Ascending aorta (tissue), 2 donors: Measurements from ENCODE around the gene NCOA6. TPM values are rescaled to one million over a fixed set of nuclear protein-coding genes. Genes with fewer than 3 reads are reported as not detected.

ENCODE experiments used
- DNase-seq, 2 donors: peaks; one replicate each; pipeline ENCODE4 v3.0.0-alpha.2; 2019; ENCODE audit warnings: low spot score in 2 of 2
- H3K27ac ChIP-seq, 2 donors: fragments of 200-600 bp; sonication (generic); one replicate each; pipeline ENCODE4 v1.5.1; 2016 to 2017; ENCODE audit warnings: mild to moderate bottlenecking in 1 of 2
- H3K27me3 ChIP-seq: fragments of 200-600 bp; sonication (generic); one replicate; pipeline ENCODE4 v1.5.1; 2017
- H3K36me3 ChIP-seq, 2 donors: fragments of 200-600 bp; sonication (generic); one replicate each; pipeline ENCODE4 v1.5.1; 2016
- H3K4me1 ChIP-seq, 2 donors: fragments of 200-600 bp; sonication (generic); one replicate each; pipeline ENCODE4 v1.5.1; 2016 to 2017; ENCODE audit warnings: mild to moderate bottlenecking in 1 of 2
- H3K4me3 ChIP-seq, 2 donors: fragments of 200-600 bp; sonication (generic); one replicate each; pipeline ENCODE4 v1.5.1; 2016 to 2017; ENCODE audit warnings: mild to moderate bottlenecking in 1 of 2
- H3K9me3 ChIP-seq, 2 donors: fragments of 200-600 bp; sonication (generic); one replicate each; pipeline ENCODE4 v1.5.1; 2016
- intact Hi-C: fragments of 100-400 bp; cut with DNase I; formaldehyde crosslinking; loops from one replicate; pipeline ENCODE4 v1.15.1; 2023
- total RNA-seq: library from RNA; depleted of rRNA; stranded (reverse); fragments of >200 nt; gene quantifications from one replicate; pipeline ENCODE4 v1.1.0, GENCODE V29; 2016
- TF ChIP-seq, protein P1 (sequence below), 3 experiments: fragments of 200-600 bp in 2 of 3; fragments of 450-650 bp in 1 of 3; sonication (generic) in 2 of 3; IDR thresholded peaks; one replicate each; pipeline ENCODE4 v1.5.1; 2016 to 2019; ENCODE audit warnings: antibody characterized with exemption in 3 of 3, mild to moderate bottlenecking in 1 of 3, moderate library complexity in 1 of 3

NCOA6 gene
- total RNA-seq, 1 donor from 2014 or later = 21.6 TPM

DNA sequence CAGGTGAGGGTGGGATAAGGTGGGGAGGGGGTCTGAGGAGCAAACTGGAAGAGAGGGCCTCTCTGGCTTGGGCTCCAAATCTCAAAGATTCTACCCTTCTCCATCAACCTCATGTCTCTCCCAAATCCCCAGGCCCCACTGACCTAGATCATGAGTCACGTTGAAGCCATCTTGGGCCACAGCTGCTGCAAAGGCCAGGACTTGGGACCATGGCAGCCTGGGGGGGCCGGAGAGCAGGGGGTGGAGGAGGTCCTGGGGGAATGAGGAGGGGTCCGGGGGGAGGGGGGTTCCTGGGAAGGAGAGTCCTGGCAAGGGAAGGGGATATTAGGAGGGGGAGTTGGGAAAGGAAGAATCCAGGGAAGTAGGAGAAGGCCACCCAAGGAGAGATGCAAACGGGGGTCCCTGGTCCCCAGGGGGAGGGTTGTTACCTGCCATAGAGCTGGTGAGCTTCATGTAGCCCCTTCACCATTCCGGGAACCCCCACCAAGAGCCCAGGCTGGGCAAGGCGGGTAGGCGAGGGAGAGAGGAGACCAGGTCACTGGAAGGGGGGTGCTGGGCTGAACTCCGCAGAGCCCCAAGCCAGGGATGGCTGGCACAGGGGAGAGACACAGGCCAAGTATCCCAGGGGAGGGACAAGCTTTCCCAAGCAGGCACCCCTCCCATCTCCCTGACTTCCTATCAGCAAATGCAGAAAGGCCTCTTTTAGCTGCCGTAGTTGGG lies 34.5 kb upstream of the NCOA6 start:
- intact Hi-C loops = no loop called here

DNA sequence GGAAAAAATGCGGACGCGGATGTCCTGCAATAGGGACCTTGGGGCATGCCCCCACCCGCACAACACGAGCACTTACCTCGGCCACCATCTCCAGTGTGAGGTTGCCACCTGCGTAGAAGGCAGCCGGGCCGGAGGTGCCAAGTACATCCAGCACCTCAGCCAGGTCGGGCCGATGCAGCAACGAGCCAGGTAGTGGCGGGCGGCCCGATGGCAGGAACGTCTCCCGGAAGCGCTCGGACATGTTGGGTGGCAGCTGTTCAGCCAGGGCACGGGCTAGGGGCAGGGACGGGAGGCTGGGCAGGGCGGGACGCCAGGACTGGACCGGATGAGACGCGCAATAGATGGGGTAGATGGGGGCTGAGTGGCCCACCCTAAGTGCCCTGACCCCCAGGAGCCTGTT lies 33.9 kb upstream of the NCOA6 start:
- Histone ChIP-seq H3K27me3 (no peaks in the 10 kb centered on the region), H3K4me1 (no peaks in the 10 kb centered on the region), H3K36me3 (peaks cover 44 to 70% of the 10 kb centered on the region in 2 donors), H3K9me3 (no peaks in the 10 kb centered on the region), H3K4me3 (no peak overlapping the region), H3K27ac (no peak overlapping the region)
- intact Hi-C loops = no loop called here
- no peak for DNase-seq
- TF ChIP-seq, protein P1, sequence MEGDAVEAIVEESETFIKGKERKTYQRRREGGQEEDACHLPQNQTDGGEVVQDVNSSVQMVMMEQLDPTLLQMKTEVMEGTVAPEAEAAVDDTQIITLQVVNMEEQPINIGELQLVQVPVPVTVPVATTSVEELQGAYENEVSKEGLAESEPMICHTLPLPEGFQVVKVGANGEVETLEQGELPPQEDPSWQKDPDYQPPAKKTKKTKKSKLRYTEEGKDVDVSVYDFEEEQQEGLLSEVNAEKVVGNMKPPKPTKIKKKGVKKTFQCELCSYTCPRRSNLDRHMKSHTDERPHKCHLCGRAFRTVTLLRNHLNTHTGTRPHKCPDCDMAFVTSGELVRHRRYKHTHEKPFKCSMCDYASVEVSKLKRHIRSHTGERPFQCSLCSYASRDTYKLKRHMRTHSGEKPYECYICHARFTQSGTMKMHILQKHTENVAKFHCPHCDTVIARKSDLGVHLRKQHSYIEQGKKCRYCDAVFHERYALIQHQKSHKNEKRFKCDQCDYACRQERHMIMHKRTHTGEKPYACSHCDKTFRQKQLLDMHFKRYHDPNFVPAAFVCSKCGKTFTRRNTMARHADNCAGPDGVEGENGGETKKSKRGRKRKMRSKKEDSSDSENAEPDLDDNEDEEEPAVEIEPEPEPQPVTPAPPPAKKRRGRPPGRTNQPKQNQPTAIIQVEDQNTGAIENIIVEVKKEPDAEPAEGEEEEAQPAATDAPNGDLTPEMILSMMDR (IDR thresholded peaks at IDR 0.05) = no peak

More for the DNA sequence above, 34.5 kb upstream of the NCOA6 start:
- Histone ChIP-seq H3K9me3 (no peaks in the 10 kb centered on the region), H3K4me1 (no peaks in the 10 kb centered on the region), H3K27ac (no peak overlapping the region), H3K4me3 (no peak overlapping the region), H3K36me3 (peaks cover 38 to 63% of the 10 kb centered on the region in 2 donors), H3K27me3 (no peaks in the 10 kb centered on the region)
- TF ChIP-seq, protein P1 (IDR thresholded peaks at IDR 0.05) = no peak
- no peak for DNase-seq

DNA sequence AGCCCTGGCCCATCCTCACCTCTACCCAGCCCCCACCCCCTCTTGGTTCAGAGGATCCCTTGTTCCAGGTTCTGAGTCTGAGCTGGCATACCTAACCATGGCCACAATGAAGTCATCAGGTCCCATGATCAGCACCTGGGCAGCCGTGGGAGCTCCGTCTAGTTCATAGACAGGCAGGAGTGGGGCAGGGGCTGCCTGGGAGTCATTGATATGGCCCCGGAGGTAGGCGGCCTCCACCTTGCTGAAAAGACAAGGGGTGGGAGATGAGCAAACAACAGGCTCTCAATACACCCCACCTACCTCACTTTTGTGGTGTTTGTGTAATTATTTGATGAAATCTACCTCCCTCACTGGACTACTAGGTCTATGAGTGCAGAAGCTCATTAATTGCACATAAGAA lies 26.8 kb upstream of the NCOA6 start:
- DNase-seq = no peak
- H3K9me3 ChIP-seq = no peaks in the 10 kb centered on the region
- H3K36me3 ChIP-seq = peaks cover 51 to 76% of the 10 kb centered on the region in 2 donors
- intact Hi-C loops = no loop called here
- H3K4me3 ChIP-seq = no peak overlapping the region
- no peaks in the 10 kb centered on the region for H3K27me3 ChIP-seq
- no peaks in the 10 kb centered on the region for H3K4me1 ChIP-seq
- H3K27ac ChIP-seq = no peak overlapping the region
- TF ChIP-seq, protein P1 (IDR thresholded peaks at IDR 0.05) = no peak

DNA sequence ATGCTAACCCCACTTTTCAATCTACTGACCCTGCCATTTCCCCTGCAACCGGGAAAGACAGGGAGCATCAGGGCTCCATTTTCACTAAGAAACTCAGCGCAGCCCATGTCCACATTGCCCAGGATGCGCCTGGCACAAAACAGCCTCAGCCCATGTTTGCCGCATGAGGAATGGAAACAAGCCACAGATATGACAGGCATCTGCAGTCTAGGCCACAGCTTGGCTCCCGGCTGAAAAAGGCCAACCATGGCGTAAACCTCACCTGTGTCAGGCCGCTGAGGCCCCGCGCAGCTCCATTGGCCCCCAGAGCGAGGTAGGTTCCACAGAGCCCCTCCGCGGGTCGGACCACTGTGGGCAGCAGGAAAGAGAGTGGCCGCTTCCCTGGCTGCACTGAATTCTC lies 25.5 kb upstream of the NCOA6 start:
- Histone ChIP-seq H3K27me3 (no peaks in the 10 kb centered on the region), H3K27ac (no peak overlapping the region), H3K36me3 (peaks cover 46 to 70% of the 10 kb centered on the region in 2 donors), H3K9me3 (no peaks in the 10 kb centered on the region), H3K4me1 (no peaks in the 10 kb centered on the region), H3K4me3 (no peak overlapping the region)
- intact Hi-C loops = no loop called here
- TF ChIP-seq, protein P1 (IDR thresholded peaks at IDR 0.05) = no peak
- no peak for DNase-seq

DNA sequence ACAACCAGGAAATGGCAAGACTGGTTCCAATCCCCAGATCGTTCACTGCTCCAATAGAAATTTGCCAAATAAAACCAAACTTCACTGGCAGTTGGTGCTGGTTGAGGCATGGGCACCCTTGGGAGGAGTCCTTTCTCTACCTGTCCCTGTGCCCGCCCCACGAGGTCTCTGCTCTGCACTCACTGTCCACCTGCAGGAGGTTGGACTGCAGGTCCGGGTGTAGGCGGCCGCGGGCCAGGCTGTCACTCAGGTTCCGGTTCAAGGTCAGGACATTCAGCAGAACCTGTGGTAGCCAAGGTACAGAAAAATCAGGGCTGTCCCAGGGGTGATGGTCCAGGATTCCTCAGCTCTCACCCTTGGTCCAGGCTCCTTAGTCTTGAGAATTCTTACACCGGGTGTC lies 24.3 kb upstream of the NCOA6 start:
- TF ChIP-seq, protein P1 (IDR thresholded peaks at IDR 0.05) = no peak
- Histone ChIP-seq H3K27me3 (no peaks in the 10 kb centered on the region), H3K4me1 (no peaks in the 10 kb centered on the region), H3K27ac (no peak overlapping the region), H3K4me3 (no peak overlapping the region), H3K36me3 (peaks cover 41 to 70% of the 10 kb centered on the region in 2 donors), H3K9me3 (no peaks in the 10 kb centered on the region)
- intact Hi-C loops = loop anchor here (10.0 kb wide), 1 partner anchor 355 kb away; no protein-coding TSS in a partner anchor
- DNase-seq = no peak
